Anterior cingulate cortex (tissue), 58 donors: Measurements from ENCODE around the gene SYK.
"Not testable (repeated sequence)": the region's sequence is repeated elsewhere in the genome, so short reads cannot be mapped to it uniquely, and the experiment has no call there.

ENCODE experiments used
- DNase-seq, 58 donors: peaks; one replicate each; lab custom pipeline; 2025; lab: John Stamatoyannopoulos, UW

Gene SYK

GRCh38 chr9:90795084-90795483, 6.5 kb upstream of the SYK start:
- DNase-seq = no peak

DNA sequence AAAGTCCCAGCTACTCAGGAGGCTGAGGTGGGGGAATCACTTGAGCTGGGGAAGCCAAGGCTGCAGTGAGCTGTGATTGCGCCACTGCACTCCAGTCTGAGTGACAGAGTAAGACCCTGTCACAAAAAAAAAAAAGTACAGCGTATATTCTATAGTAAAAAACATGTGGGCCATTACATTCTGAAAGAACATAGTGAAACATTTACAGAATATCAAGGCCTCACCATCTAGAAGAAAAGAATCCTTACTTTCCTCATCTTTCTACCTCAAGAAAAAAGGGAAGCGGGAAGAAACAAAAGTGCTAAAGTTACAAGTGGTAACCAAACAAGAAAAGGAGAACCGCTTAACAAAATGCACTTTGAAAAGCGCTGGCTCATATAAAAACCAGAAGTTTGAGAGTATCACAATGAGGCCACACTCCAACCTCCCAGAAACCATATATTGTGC, 5.7 kb upstream of the SYK start:
- no peak for DNase-seq

GRCh38 chr9:90799271-90799852, 2.3 kb upstream of the SYK start:
- no peak for DNase-seq

DNA sequence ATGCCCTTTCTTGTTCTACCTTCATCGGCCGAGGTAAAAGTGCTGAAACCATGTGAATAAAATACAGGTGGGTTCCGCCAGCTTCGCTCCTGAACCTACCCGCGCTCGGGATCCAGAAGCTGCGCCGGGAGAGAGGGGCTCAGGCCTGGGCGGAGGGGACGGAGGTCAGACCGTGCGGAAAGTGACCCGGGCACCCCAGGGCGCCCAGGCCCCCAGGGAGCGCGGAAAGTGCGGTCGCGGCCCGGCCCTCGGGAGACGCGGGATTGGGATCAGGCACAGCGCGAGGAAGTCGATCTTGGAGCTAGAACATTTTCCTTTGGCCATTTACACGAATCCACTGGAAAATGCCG, 329 bp downstream of the SYK start:
- no peak for DNase-seq

DNA sequence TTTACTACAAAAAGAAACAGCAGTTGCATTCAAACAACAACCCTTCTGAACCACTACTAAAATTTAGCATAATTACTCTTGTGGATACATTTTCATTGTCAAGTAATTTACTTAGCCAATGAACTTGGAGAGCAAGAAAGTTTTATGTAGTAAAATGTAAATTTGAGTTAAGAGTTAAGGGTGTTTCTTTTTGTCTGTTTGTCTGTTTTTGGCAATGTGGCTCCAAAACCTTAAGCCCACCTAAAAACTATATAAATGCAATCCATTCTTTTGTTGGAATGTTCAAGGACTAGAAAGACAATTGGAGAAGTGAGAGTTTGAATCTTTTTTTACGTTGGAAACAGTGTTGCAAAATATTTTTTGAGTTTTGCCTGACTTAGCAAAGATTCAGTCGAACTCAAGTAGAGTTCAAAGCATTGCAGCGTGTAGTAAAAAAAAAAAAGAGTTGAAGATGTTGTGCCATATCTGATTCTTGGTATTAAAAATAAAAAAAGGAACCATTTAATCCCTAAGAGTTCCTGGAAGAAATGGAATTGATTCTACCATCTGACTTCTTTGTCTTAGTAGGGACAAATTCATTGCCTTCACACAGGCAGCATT, 867 bp downstream of the SYK start:
- DNase-seq = no peak

- no peak for DNase-seq
Measured at GRCh38 chr9:90803860-90804593, 2.4 kb downstream of the SYK start.

GRCh38 chr9:90805006-90805996, 3.7 kb downstream of the SYK start:
- no peak for DNase-seq

DNA sequence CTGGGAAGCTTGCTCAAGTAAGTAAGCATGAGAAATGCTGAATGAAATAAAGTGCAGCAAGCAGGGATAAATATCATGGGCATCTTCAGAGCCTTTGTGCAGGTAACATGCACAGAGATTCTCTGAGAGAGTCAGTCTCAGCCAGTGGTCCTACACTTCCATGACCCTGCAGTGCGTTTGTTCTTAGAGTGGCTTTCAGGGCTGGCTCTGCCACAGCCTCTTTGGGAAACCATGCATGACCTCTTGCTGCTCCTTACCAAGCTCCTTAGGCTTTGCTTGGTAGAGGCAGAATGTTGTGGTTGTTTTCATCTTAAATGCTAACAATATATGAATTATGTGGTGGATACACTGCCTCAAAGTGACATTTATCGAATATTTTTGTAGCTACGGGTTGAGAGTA, 5.4 kb downstream of the SYK start:
- DNase-seq = no peak

DNA sequence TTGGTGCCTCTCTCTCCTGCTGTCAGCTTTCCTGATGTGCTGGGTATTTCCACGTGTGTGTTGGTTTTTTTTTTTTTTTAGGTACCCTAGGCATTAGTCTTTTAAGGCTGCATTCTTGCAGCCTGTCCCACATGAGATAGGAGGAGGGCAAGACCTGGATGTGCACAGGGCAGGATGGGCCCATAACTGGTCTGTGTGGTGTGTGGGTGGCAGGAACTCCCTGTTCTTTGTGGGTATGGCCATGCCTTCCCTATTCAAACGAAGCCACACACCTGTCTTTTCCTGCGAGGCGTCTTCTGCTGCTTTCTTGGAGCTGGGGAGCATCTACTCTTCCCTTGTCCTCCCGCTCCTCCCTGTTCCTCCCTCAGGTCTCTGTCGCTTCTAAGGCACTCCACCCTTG, 6.8 kb downstream of the SYK start:
- DNase-seq = no peak

DNA sequence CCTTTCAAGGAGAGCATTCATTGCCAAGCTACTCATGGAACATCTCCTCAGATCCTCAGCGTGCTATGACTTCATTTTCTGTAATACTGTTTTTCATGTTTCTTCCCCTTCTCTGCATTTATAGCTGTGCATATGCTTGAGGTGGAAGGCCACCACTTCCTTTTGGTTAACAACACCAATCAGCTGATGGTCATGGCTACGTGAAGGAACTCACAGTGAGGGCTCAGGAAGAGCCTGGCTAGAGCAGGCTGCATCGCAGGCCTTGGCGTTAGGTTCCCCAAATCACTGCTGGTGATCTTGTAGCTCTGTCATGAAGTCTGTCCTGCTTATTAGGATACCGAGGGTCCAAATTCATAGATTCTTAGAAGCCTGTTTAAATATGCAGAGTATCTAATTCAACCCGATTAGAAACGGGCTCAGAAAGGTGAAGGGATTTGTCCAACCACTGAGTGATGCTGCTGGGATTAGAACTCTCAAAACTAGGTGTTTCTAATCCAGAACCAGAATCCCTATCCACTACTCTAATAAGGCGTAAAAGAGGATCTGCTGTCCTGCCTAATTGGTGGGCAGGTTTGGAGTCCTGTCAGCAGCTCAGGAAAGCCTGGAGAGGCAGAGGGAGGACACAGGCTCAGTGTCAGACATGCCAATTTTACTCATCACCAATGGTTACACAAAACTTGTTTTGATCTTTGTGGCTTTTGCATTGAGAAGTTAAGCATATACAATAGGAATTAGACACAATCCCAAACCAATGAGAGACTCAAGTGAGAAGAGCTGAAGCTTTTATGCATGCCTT, 7.5 kb downstream of the SYK start:
- peak in 1 of 58 donors; percentile 11 for DNase-seq

DNA sequence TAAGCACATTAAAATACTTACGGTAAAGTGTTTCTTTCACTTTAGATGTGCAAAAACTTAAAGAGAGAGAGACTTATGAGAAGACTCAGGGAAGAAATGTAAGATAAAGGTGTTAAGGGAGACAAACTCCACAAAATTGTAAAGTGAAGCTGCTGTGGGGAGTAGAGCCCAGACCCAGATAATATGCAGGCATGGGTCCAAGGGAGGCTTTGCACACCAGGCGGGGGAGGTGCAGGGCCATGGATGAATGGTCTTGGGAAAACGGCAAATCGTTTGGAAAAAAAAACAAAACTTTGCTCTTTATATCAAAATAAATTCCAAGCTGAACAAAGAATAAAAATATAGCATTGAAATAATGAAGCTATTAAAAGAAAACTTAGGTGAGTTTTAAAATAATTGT, 9.1 kb downstream of the SYK start:
- no peak for DNase-seq

DNA sequence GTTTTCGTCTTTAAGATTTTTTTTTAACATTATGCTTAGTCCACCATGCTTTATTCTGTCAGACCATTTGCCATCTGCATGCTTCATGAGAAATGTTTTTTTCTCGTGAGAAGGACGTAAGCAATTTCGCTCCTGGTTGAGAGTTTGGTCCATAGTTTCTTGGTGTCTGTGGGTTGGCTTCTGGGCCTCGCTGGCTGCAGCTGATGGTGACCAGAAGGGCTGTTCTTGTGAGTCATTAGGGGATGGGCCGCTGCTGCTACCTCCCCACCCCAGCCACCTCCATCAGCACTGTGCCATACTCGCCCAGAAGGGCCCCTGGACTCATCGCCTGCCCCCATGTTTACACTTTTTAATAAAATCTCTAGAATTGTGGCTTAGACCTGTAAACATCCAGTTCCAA, 11.4 kb downstream of the SYK start:
- DNase-seq = no peak

GRCh38 chr9:90813523-90813922, 11.9 kb downstream of the SYK start:
- no peak for DNase-seq

DNA sequence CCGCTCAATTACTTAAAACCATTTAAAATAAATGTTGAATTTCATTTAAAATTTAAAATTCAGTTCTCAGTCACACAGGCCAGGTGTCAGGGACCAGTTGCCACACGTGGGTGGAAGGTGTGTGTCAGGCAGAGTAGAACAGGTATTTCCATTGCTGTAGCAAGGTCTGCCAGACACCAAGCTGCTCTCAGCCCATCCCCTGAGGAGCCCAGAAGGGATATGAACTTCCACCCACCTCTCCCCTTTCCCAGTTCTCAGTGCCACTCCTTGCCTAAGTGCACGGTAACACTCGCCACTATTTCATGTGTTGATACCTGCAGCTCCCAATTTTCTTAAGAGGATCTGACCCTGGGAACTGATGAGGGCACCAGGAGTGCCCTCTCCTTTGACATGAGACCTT, 12.7 kb downstream of the SYK start:
- no peak for DNase-seq

DNA sequence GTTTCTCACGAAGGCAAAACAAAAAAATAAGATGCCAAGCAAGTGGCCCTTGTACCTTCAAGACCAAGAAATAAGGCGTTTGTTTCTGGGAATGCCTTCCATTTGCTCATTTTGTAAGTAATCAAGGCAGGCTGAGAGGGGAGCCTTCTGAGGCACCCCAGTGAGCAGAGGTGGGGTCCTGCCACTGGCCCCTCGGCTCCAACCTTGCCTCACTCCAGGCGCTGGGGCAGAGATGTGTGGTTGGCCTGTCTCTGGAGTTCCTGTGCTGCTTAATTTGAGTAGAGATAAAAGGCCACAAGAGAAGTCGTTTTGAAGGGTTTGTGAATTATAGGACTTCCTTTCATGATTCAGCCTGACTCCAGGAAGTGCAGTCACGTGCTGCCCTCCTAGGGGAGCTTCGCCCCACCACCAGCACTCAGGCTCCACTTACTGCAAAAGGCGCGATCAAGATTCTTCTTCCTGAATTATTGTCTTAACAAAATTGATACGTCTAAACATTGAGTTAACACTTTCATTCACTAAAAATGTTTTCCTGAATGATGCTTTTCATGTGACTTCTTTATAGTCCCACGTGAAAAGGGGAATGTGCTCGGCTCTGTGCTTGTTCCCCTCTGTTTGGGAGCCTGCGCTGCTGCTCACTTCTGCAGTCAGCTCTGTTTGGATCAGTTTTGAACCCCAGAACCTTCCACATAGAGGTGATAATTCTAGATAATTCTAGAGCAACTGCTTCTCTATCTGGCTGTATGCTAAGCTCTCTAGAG, 13.7 kb downstream of the SYK start:
- no peak for DNase-seq

GRCh38 chr9:90815944-90816357, 14.3 kb downstream of the SYK start:
- no peak for DNase-seq

DNA sequence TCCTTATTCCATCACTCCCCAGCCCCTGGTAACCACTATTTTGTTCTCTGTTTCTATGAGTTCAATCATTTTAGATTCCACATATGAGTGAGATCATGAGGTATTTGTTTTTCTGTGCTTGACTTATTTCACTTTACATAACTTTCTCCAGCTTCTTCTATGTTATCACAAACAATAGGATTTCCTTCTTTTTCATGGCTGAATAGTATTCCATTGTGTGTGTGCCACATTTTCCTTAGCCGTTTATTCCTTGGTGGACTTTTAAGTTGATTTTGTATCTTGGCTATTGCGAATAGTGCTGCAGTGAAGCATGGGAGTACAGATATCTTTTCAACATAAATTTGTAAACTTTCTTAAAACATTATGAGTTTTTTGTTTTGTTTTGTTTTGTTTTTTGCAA, 15.1 kb downstream of the SYK start:
- DNase-seq = no peak

DNA sequence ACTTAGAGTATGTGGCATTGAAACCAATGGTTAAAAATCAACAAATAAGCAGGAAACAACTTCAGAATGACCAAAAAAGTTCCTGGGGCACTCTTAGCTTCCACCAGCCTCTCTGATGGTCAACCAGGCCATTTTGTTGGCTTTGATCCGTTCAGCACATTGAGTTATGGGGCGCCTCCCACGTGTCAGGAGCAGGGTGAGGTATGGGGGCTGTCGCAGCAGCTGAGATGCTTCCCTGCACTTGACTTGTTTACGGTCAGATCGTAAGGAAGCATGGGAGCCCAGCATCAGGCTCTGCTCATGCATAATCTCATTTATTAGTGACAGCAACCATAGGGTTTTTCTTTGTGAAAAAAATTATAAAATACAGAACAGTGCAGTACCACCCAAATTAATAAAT, 16.7 kb downstream of the SYK start:
- DNase-seq = no peak

GRCh38 chr9:90820406-90820805, 18.8 kb downstream of the SYK start:
- not testable (repeated sequence) for DNase-seq
